GM19463 (cell line): Measurements from ENCODE around the gene FILIP1.

ENCODE experiments used
- ATAC-seq: cut with Tn5 transposase; IDR thresholded peaks from one replicate; pipeline ENCODE4 v1.9.1; 2021; ENCODE audit warnings: mild to moderate bottlenecking, moderate library complexity; ENCODE audit not compliant: unreplicated experiment

Gene FILIP1

GRCh38 chr6:75393806-75394205, 99.8 kb downstream of the FILIP1 start:
- no peak for ATAC-seq

- ATAC-seq = no peak
These were observed 102.3 kb downstream of the FILIP1 start for GRCh38 chr6:75391276-75391675.

- ATAC-seq = no peak
These were observed 107.4 kb downstream of the FILIP1 start for GRCh38 chr6:75386050-75386770.

- no peak for ATAC-seq
These were observed 109.5 kb downstream of the FILIP1 start for GRCh38 chr6:75384116-75384515.

GRCh38 chr6:75382634-75382900, 111.0 kb downstream of the FILIP1 start:
- no peak for ATAC-seq

- no peak for ATAC-seq
These were observed 111.5 kb downstream of the FILIP1 start for GRCh38 chr6:75381877-75382633.

GRCh38 chr6:75379536-75379935, 114.1 kb downstream of the FILIP1 start:
- ATAC-seq = no peak

GRCh38 chr6:75378101-75378500, 115.5 kb downstream of the FILIP1 start:
- ATAC-seq = no peak

GRCh38 chr6:75377386-75377785, 116.2 kb downstream of the FILIP1 start:
- ATAC-seq = no peak

- no peak for ATAC-seq
These were observed 117.1 kb downstream of the FILIP1 start for GRCh38 chr6:75376347-75377024.

GRCh38 chr6:75374961-75375400, 118.6 kb downstream of the FILIP1 start:
- no peak for ATAC-seq

GRCh38 chr6:75372884-75373283, 120.7 kb downstream of the FILIP1 start:
- no peak for ATAC-seq

- no peak for ATAC-seq
These were observed 123.6 kb downstream of the FILIP1 start for GRCh38 chr6:75370011-75370410.

GRCh38 chr6:75368864-75369402, 124.7 kb downstream of the FILIP1 start:
- ATAC-seq = no peak

GRCh38 chr6:75368151-75368779, 125.3 kb downstream of the FILIP1 start:
- ATAC-seq = no peak

GRCh38 chr6:75363304-75363703, 130.3 kb downstream of the FILIP1 start:
- peak; percentile 69 for ATAC-seq

GRCh38 chr6:75353644-75354043, 140.0 kb downstream of the FILIP1 start:
- ATAC-seq = no peak

GRCh38 chr6:75351570-75351969, 142.0 kb downstream of the FILIP1 start:
- no peak for ATAC-seq

- ATAC-seq = no peak
These were observed 142.8 kb downstream of the FILIP1 start for GRCh38 chr6:75350808-75351207.

- no peak for ATAC-seq
These were observed 143.4 kb downstream of the FILIP1 start for GRCh38 chr6:75350156-75350555.

- ATAC-seq = no peak
These were observed 144.2 kb downstream of the FILIP1 start for GRCh38 chr6:75349262-75349984.
